ENCODE measurements around the gene TMEM179. TPM values are rescaled to one million over a fixed set of nuclear protein-coding genes. Genes with fewer than 3 reads are reported as not detected.

TMEM179 gene
- total RNA-seq, 1 experiment from 2014 or later: not detected

GRCh38 chr14:104557766-104558165 is 46.8 kb downstream of the TMEM179 start:
- no peaks in the 10 kb centered on the region for H3K4me1 ChIP-seq
- Mint-ChIP-seq H3K27ac (ENCODE audit: unreplicated experiment) (no peak overlapping the region), H3K27me3 (ENCODE audit: insufficient read depth, unreplicated experiment) (peaks cover 20% of the 10 kb centered on the region), H3K9me3 (ENCODE audit: unreplicated experiment) (no peaks in the 10 kb centered on the region), H3K4me3 (ENCODE audit: unreplicated experiment) (no peak overlapping the region), H3K4me1 (ENCODE audit: low read depth, unreplicated experiment) (no peaks in the 10 kb centered on the region), H3K36me3 (ENCODE audit: insufficient read depth, unreplicated experiment) (no peaks in the 10 kb centered on the region)
- ChIA-PET CTCF (no interaction called here), POLR2A (no interaction called here)
- peak in 1 of 2 experiments; percentile 26 for DNase-seq
- intact Hi-C loops (cut with micrococcal nuclease; ENCODE audit: unreplicated experiment): no loop called here
- no peaks in the 10 kb centered on the region for H3K9me3 ChIP-seq
- no peaks in the 10 kb centered on the region for H3K36me3 ChIP-seq (ENCODE audit: control insufficient read depth, insufficient read depth, low read length)
- peaks cover 1% of the 10 kb centered on the region for H3K27me3 ChIP-seq (replicated peaks; ENCODE audit: control insufficient read depth, insufficient read depth, low read length)
- no peak overlapping the region for H3K4me3 ChIP-seq (ENCODE audit: low read depth, low read length)
- TF ChIP-seq CTCF (IDR thresholded peaks at IDR 0.05; ENCODE audit: insufficient read depth in 1 of 2, low read depth in 1 of 2, low read length in 1 of 2, severe bottlenecking in 1 of 2, unreplicated experiment in 1 of 2): no peak
- BruUV-seq (replicated peaks): no TSS peak

GRCh38 chr14:104557086-104557485 is 47.5 kb downstream of the TMEM179 start:
- H3K4me3 ChIP-seq (ENCODE audit: low read depth, low read length): no peak overlapping the region
- H3K27me3 ChIP-seq (replicated peaks; ENCODE audit: control insufficient read depth, insufficient read depth, low read length): peaks cover 1% of the 10 kb centered on the region
- no peaks in the 10 kb centered on the region for H3K36me3 Mint-ChIP-seq (ENCODE audit: insufficient read depth, unreplicated experiment)
- no peak for DNase-seq
- H3K4me1 ChIP-seq: no peaks in the 10 kb centered on the region
- no peaks in the 10 kb centered on the region for H3K4me1 Mint-ChIP-seq (ENCODE audit: low read depth, unreplicated experiment)
- no peak overlapping the region for H3K27ac Mint-ChIP-seq (ENCODE audit: unreplicated experiment)
- H3K9me3 ChIP-seq: no peaks in the 10 kb centered on the region
- H3K36me3 ChIP-seq (ENCODE audit: control insufficient read depth, insufficient read depth, low read length): no peaks in the 10 kb centered on the region
- CTCF ChIA-PET: no interaction called here
- H3K27me3 Mint-ChIP-seq (ENCODE audit: insufficient read depth, unreplicated experiment): peaks cover 24% of the 10 kb centered on the region
- H3K9me3 Mint-ChIP-seq (ENCODE audit: unreplicated experiment): no peaks in the 10 kb centered on the region
- intact Hi-C loops (cut with micrococcal nuclease; ENCODE audit: unreplicated experiment): no loop called here
- no TSS peak for BruUV-seq (replicated peaks)
- TF ChIP-seq CTCF (IDR thresholded peaks at IDR 0.05; ENCODE audit: insufficient read depth in 1 of 2, low read depth in 1 of 2, low read length in 1 of 2, severe bottlenecking in 1 of 2, unreplicated experiment in 1 of 2): no peak
- POLR2A ChIA-PET: no interaction called here
- no peak overlapping the region for H3K4me3 Mint-ChIP-seq (ENCODE audit: unreplicated experiment)

- TF ChIP-seq CTCF (IDR thresholded peaks at IDR 0.05; ENCODE audit: insufficient read depth in 1 of 2, low read depth in 1 of 2, low read length in 1 of 2, severe bottlenecking in 1 of 2, unreplicated experiment in 1 of 2): no peak
- H3K4me1 ChIP-seq: no peaks in the 10 kb centered on the region
- Mint-ChIP-seq H3K36me3 (ENCODE audit: insufficient read depth, unreplicated experiment) (no peaks in the 10 kb centered on the region), H3K27ac (ENCODE audit: unreplicated experiment) (no peak overlapping the region), H3K4me1 (ENCODE audit: low read depth, unreplicated experiment) (no peaks in the 10 kb centered on the region), H3K4me3 (ENCODE audit: unreplicated experiment) (no peak overlapping the region), H3K9me3 (ENCODE audit: unreplicated experiment) (no peaks in the 10 kb centered on the region), H3K27me3 (ENCODE audit: insufficient read depth, unreplicated experiment) (peaks cover 26% of the 10 kb centered on the region)
- peaks cover 1% of the 10 kb centered on the region for H3K27me3 ChIP-seq (replicated peaks; ENCODE audit: control insufficient read depth, insufficient read depth, low read length)
- H3K9me3 ChIP-seq: no peaks in the 10 kb centered on the region
- no peak overlapping the region for H3K4me3 ChIP-seq (ENCODE audit: low read depth, low read length)
- BruUV-seq (replicated peaks): no TSS peak
- DNase-seq: peak in 1 of 2 experiments; percentile 26
- intact Hi-C loops (cut with micrococcal nuclease; ENCODE audit: unreplicated experiment): no loop called here
- CTCF ChIA-PET: interaction anchor here (0.6 kb wide), 2 partner anchors 7 to 957 kb away, joined by 3 read pairs; no protein-coding TSS in a partner anchor
- no peaks in the 10 kb centered on the region for H3K36me3 ChIP-seq (ENCODE audit: control insufficient read depth, insufficient read depth, low read length)
- POLR2A ChIA-PET: no interaction called here
Observed at GRCh38 chr14:104556256-104557021, 48.1 kb downstream of the TMEM179 start.

All from Caco-2 (cell line).